Measurements from ENCODE around the gene PLCG2.

PLCG2 gene

GRCh38 chr16:81900456-81900855 is 121.4 kb downstream of the PLCG2 start:
- TF ChIP-seq MYC (IDR thresholded peaks at IDR 0.05; ENCODE audit: low read depth, low read length) (no peak), POLR2A (IDR thresholded peaks at IDR 0.05; ENCODE audit: extremely low read depth, insufficient read length) (no peak)
- TF ChIP-seq, protein P1, sequence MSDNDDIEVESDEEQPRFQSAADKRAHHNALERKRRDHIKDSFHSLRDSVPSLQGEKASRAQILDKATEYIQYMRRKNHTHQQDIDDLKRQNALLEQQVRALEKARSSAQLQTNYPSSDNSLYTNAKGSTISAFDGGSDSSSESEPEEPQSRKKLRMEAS (IDR thresholded peaks at IDR 0.05; ENCODE audit: low read depth, low read length) = no peak
- TF ChIP-seq, protein P2, sequence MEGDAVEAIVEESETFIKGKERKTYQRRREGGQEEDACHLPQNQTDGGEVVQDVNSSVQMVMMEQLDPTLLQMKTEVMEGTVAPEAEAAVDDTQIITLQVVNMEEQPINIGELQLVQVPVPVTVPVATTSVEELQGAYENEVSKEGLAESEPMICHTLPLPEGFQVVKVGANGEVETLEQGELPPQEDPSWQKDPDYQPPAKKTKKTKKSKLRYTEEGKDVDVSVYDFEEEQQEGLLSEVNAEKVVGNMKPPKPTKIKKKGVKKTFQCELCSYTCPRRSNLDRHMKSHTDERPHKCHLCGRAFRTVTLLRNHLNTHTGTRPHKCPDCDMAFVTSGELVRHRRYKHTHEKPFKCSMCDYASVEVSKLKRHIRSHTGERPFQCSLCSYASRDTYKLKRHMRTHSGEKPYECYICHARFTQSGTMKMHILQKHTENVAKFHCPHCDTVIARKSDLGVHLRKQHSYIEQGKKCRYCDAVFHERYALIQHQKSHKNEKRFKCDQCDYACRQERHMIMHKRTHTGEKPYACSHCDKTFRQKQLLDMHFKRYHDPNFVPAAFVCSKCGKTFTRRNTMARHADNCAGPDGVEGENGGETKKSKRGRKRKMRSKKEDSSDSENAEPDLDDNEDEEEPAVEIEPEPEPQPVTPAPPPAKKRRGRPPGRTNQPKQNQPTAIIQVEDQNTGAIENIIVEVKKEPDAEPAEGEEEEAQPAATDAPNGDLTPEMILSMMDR (IDR thresholded peaks at IDR 0.05; ENCODE audit: low read depth, low read length) = no peak

GRCh38 chr16:81901484-81901883 is 122.4 kb downstream of the PLCG2 start:
- DNase-seq (ENCODE audit: low read depth) = no peak
- H3K4me3 ChIP-seq (ENCODE audit: low read depth, low read length) = no peak overlapping the region
- TF ChIP-seq, protein P1 (IDR thresholded peaks at IDR 0.05; ENCODE audit: low read depth, low read length) = no peak
- TF ChIP-seq POLR2A (IDR thresholded peaks at IDR 0.05; ENCODE audit: extremely low read depth, insufficient read length) = no peak
- no peak for TF ChIP-seq MYC (IDR thresholded peaks at IDR 0.05; ENCODE audit: low read depth, low read length)
- TF ChIP-seq, protein P2 (IDR thresholded peaks at IDR 0.05; ENCODE audit: low read depth, low read length) = no peak

More at GRCh38 chr16:81900456-81900855, 121.4 kb downstream of the PLCG2 start:
- DNase-seq (ENCODE audit: low read depth) = no peak
- no peak overlapping the region for H3K4me3 ChIP-seq (ENCODE audit: low read depth, low read length)

DNA sequence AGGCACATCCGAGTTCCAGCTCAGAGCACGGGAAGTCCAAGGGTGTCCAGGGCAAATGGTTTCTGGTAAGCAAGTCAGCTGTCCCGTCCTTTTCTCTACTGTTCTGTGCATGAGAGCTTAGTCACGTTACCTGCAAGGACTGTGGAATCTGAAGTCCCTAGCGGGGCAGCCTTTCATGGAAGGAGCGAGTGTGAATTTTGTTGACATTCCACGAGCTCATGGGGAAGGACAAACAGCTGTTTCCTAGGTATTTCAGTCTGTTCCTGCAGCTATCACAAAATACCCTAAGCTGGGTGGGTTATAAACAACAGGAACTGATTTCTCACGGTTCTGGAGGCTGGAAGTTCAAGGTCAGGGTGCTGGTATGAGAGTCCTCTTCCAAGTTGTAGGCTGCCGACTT is 122.9 kb downstream of the PLCG2 start:
- H3K4me3 ChIP-seq (ENCODE audit: low read depth, low read length) = no peak overlapping the region
- TF ChIP-seq, protein P2 (IDR thresholded peaks at IDR 0.05; ENCODE audit: low read depth, low read length) = no peak
- no peak for TF ChIP-seq POLR2A (IDR thresholded peaks at IDR 0.05; ENCODE audit: extremely low read depth, insufficient read length)
- no peak for TF ChIP-seq MYC (IDR thresholded peaks at IDR 0.05; ENCODE audit: low read depth, low read length)
- TF ChIP-seq, protein P1 (IDR thresholded peaks at IDR 0.05; ENCODE audit: low read depth, low read length) = no peak
- DNase-seq (ENCODE audit: low read depth) = no peak

DNA sequence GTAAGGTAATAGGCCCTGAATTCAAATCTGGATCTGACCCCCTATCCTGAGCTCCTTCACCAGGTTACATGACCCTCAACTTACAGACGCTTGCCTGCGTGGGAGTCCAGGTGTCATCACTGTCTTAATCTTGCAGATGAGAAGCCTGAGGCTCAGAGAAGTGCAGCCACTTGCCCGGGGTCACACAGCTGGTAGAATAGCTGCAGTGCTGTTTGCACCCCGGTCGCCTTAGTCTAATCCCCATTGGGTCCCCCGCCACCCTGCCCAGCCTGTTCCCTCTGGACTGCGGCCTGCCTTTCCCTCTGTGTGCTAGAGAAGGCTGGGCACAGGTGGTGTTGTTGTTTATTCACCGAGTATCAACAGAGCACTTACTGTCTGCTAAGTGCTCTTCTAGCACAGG is 125.2 kb downstream of the PLCG2 start:
- no peak for DNase-seq (ENCODE audit: low read depth)
- no peak overlapping the region for H3K4me3 ChIP-seq (ENCODE audit: low read depth, low read length)
- TF ChIP-seq, protein P1 (IDR thresholded peaks at IDR 0.05; ENCODE audit: low read depth, low read length) = no peak
- TF ChIP-seq, protein P2 (IDR thresholded peaks at IDR 0.05; ENCODE audit: low read depth, low read length) = no peak
- TF ChIP-seq MYC (IDR thresholded peaks at IDR 0.05; ENCODE audit: low read depth, low read length) (no peak), POLR2A (IDR thresholded peaks at IDR 0.05; ENCODE audit: extremely low read depth, insufficient read length) (no peak)

DNA sequence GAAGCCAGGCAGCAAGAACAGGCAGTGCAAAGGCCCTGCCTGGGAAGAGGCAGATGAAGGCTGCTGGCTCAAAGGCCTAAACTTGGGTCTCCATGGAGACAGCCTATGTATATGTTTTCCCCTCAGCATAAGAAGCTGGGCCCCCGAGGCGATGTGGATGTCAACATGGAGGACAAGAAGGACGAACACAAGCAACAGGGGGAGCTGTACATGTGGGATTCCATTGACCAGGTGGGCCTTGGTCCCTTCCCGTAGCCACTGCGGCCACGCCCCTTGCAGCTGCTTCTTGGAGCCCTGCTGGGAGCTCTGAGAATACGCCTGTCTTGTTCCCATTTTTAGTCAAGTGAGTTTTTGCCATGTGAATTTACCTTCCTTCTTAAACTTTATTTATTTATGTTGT is 126.2 kb downstream of the PLCG2 start:
- no peak for DNase-seq (ENCODE audit: low read depth)
- TF ChIP-seq, protein P2 (IDR thresholded peaks at IDR 0.05; ENCODE audit: low read depth, low read length) = no peak
- no peak for TF ChIP-seq POLR2A (IDR thresholded peaks at IDR 0.05; ENCODE audit: extremely low read depth, insufficient read length)
- TF ChIP-seq MYC (IDR thresholded peaks at IDR 0.05; ENCODE audit: low read depth, low read length) = no peak
- TF ChIP-seq, protein P1 (IDR thresholded peaks at IDR 0.05; ENCODE audit: low read depth, low read length) = no peak
- H3K4me3 ChIP-seq (ENCODE audit: low read depth, low read length) = no peak overlapping the region

Measured in NB4 (cell line).